DND-41 (cell line): ENCODE data around the gene C22orf15.

Experiments used
- ATAC-seq: fragments of 200-7000 bp; cut with Tn5 transposase; 3 replicates; pipeline ENCODE4 v1.9.1; 2021; ENCODE audit warnings: low read depth; ENCODE audit not compliant: insufficient read depth
- DNase-seq: peaks from one replicate; pipeline ENCODE4 v3.0.0-alpha.2; 2020
- H2AFZ ChIP-seq: 2 replicates; pipeline ENCODE4 v1.6.0; 2012; ENCODE audit warnings: low read depth, low read length
- H3K27ac ChIP-seq: 2 replicates; pipeline ENCODE4 v1.5.1; 2012; ENCODE audit warnings: low read length, inconsistent platforms
- H3K27me3 ChIP-seq: fragments of 200-600 bp; sonication (generic); 2 replicates; pipeline ENCODE4 v1.6.0; 2012; ENCODE audit warnings: low read length, mild to moderate bottlenecking, inconsistent platforms; ENCODE audit not compliant: insufficient read depth, poor library complexity
- H3K36me3 ChIP-seq: 2 replicates; pipeline ENCODE4 v1.5.1; 2012; ENCODE audit warnings: low read length, inconsistent platforms; ENCODE audit not compliant: insufficient read depth
- H3K4me1 ChIP-seq: 2 replicates; pipeline ENCODE4 v1.5.1; 2012; ENCODE audit warnings: mild to moderate bottlenecking, low read length; ENCODE audit not compliant: insufficient read depth
- H3K4me2 ChIP-seq: 2 replicates; pipeline ENCODE4 v1.6.0; 2012; ENCODE audit warnings: mild to moderate bottlenecking, moderate library complexity, low read length, inconsistent platforms; ENCODE audit not compliant: insufficient read depth
- H3K4me3 ChIP-seq, 2 experiments: fragments of 200-600 bp in 1 of 2; shearing (Covaris generic) in 1 of 2; 2 replicates each; pipeline ENCODE4 v1.5.1; 2012 to 2016; ENCODE audit warnings: inconsistent platforms in 2 of 2, low read length in 2 of 2, mild to moderate bottlenecking in 2 of 2, low read depth in 1 of 2, moderate library complexity in 1 of 2
- H3K79me2 ChIP-seq: 2 replicates; pipeline ENCODE4 v1.6.0; 2012; ENCODE audit warnings: low read length, inconsistent platforms; ENCODE audit not compliant: insufficient read depth
- H3K9ac ChIP-seq: 2 replicates; pipeline ENCODE4 v1.6.0; 2012; ENCODE audit warnings: low read depth, mild to moderate bottlenecking, inconsistent platforms, low read length, moderate library complexity
- H3K9me3 ChIP-seq: 2 replicates; pipeline ENCODE4 v1.5.1; 2012; ENCODE audit warnings: low read length, moderate library complexity, mild to moderate bottlenecking, inconsistent platforms; ENCODE audit not compliant: insufficient read depth, severe bottlenecking
- H4K20me1 ChIP-seq: 2 replicates; pipeline ENCODE4 v1.6.0; 2012; ENCODE audit warnings: low read length; ENCODE audit not compliant: insufficient read depth
- CTCF ChIP-seq: IDR thresholded peaks from 2 replicates; pipeline ENCODE4 v1.5.1; 2012; ENCODE audit warnings: borderline replicate concordance, low read length, moderate library complexity, mild to moderate bottlenecking; ENCODE audit not compliant: poor library complexity, severe bottlenecking; ENCODE audit errors: extremely low read depth
- EZH2 ChIP-seq: IDR thresholded peaks from 3 replicates; pipeline ENCODE4 v1.6.1; 2012; ENCODE audit warnings: borderline replicate concordance, low read depth, mild to moderate bottlenecking, moderate library complexity, low read length, inconsistent platforms; ENCODE audit not compliant: severe bottlenecking

C22orf15 gene

GRCh38 chr22:23750367-23750713 is 12.4 kb upstream of the C22orf15 start:
- peak overlapping the region; percentile 74 to 93 for H3K4me3 ChIP-seq
- H2AFZ ChIP-seq, result peak overlapping the region; percentile 80

GRCh38 chr22:23750714-23751440 is 11.9 kb upstream of the C22orf15 start, which contains the start of gene ZNF70:
Gene ZNF70 (minus strand): TSS chr22:23751112. CDS start chr22:23745140, 5,972 bp downstream.
- peaks cover 21% of the 10 kb centered on the region for H3K4me1 ChIP-seq
- ATAC-seq (peak; percentile 99), DNase-seq (peak; percentile 84)
- H3K27ac ChIP-seq, result peak within 1 kb of the TSS; percentile 83
- peak within 1 kb of the TSS; percentile 99 for H2AFZ ChIP-seq
- H3K79me2 ChIP-seq, result peaks cover 15% of the 10 kb centered on the region
- no peaks in the 10 kb centered on the region for H3K36me3 ChIP-seq
- H3K4me3 ChIP-seq, result peak within 1 kb of the TSS; percentile 74 to 93
- TF ChIP-seq CTCF (peak; percentile 42), EZH2 (no peak)
- H3K4me2 ChIP-seq, result peak within 1 kb of the TSS; percentile 99
- H3K9me3 ChIP-seq, result no peaks in the 10 kb centered on the region
- H3K27me3 ChIP-seq, result no peaks in the 10 kb centered on the region
- H4K20me1 ChIP-seq, result no peaks in the 10 kb centered on the region
- peak within 1 kb of the TSS; percentile 88 for H3K9ac ChIP-seq

More at GRCh38 chr22:23750367-23750713, 12.4 kb upstream of the C22orf15 start:
- H3K4me1 ChIP-seq, result peaks cover 21% of the 10 kb centered on the region
- TF ChIP-seq CTCF (no peak), EZH2 (no peak)
- H3K27ac ChIP-seq, result peak overlapping the region; percentile 61
- no peaks in the 10 kb centered on the region for H3K27me3 ChIP-seq
- no peaks in the 10 kb centered on the region for H4K20me1 ChIP-seq
- H3K4me2 ChIP-seq, result peak overlapping the region; percentile 99
- H3K36me3 ChIP-seq, result no peaks in the 10 kb centered on the region
- peak overlapping the region; percentile 88 for H3K9ac ChIP-seq
- ATAC-seq (no peak), DNase-seq (no peak)
- peaks cover 15% of the 10 kb centered on the region for H3K79me2 ChIP-seq
- H3K9me3 ChIP-seq, result no peaks in the 10 kb centered on the region

- Histone ChIP-seq H3K27ac (peak overlapping the region; percentile 83), H3K4me3 (peak overlapping the region; percentile 47 to 93; a peak in 3 of 4 replicates), H2AFZ (peak overlapping the region; percentile 99), H3K36me3 (no peaks in the 10 kb centered on the region), H3K4me1 (peaks cover 21% of the 10 kb centered on the region), H3K9me3 (no peaks in the 10 kb centered on the region), H3K79me2 (peaks cover 15% of the 10 kb centered on the region), H3K4me2 (peak overlapping the region; percentile 99), H4K20me1 (no peaks in the 10 kb centered on the region), H3K9ac (peak overlapping the region; percentile 88), H3K27me3 (no peaks in the 10 kb centered on the region)
- ATAC-seq, result no peak
- DNase-seq, result no peak
- no peak for TF ChIP-seq EZH2
- no peak for TF ChIP-seq CTCF
These were observed 11.3 kb upstream of the C22orf15 start for GRCh38 chr22:23751441-23751996.
